GM12892 (cell line): ENCODE data around the gene XPO6.

Experiments used
- POLR2A ChIP-seq: IDR thresholded peaks from 2 replicates; pipeline ENCODE4 v1.6.1; 2011; ENCODE audit warnings: low read depth, low read length, control low read depth
- POLR2AphosphoS5 ChIP-seq: IDR thresholded peaks from 2 replicates; pipeline ENCODE4 v1.6.1; 2011; ENCODE audit warnings: low read depth, low read length, control low read depth

DNA sequence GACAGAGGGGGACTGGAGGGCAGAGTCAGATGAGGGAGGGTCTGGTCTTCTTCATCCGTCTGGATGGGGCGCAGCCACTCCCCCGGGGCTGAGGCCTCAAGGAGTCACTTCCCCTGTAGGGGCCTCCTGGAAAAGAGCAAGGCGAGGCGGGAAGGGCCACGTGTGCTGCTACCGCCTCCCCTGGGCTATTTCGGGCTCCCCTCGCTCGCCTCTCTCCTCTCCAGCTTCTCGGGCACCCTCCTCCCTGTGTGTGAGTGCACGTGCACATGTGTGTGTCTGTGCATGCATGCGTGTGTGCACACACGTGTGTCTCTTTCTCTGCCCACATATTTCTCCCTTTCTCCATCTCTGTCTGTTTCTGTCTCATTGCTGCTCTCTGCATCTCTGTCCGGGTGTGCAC is 158.3 kb downstream of the XPO6 start:
- TF ChIP-seq POLR2A: no peak
- TF ChIP-seq POLR2AphosphoS5: no peak
